Sigmoid colon (tissue), 7 donors: ENCODE data around the gene TBL3. TPM values are rescaled to one million over a fixed set of nuclear protein-coding genes. Genes with fewer than 3 reads are reported as not detected.

ENCODE experiments used
- DNase-seq: peaks from one replicate; pipeline ENCODE4 v3.0.0-alpha.2; 2019
- H3K27ac ChIP-seq, 4 donors: fragments of 200-600 bp; sonication (generic); one replicate each; pipeline ENCODE4 v1.5.1; 2016 to 2019; ENCODE audit warnings: mild to moderate bottlenecking in 1 of 4
- H3K27me3 ChIP-seq, 3 donors: fragments of 200-600 bp; sonication (generic); one replicate each; pipeline ENCODE4 v1.5.1; 2019; ENCODE audit warnings: mild to moderate bottlenecking in 1 of 3
- H3K36me3 ChIP-seq, 4 donors: fragments of 200-600 bp; sonication (generic); one replicate each; pipeline ENCODE4 v1.5.1; 2016 to 2019
- H3K4me1 ChIP-seq, 4 donors: fragments of 200-600 bp; sonication (generic); one replicate each; pipeline ENCODE4 v1.5.1; 2017 to 2019
- H3K4me3 ChIP-seq, 4 donors: fragments of 200-600 bp; sonication (generic); one replicate each; pipeline ENCODE4 v1.5.1; 2017 to 2019; ENCODE audit warnings: mild to moderate bottlenecking in 2 of 4, moderate library complexity in 1 of 4
- H3K9me3 ChIP-seq, 4 donors: fragments of 200-600 bp in 3 of 4; sonication (generic) in 3 of 4; one replicate each; pipeline versions ENCODE4 v1.5.1 to v1.6.1; 2013 to 2019
- EP300 ChIP-seq, 4 donors: sonication (generic); formaldehyde crosslinking; IDR thresholded peaks; one replicate each; pipeline ENCODE4 v1.6.1; 2017; ENCODE audit warnings: antibody characterized with exemption in 4 of 4
- POLR2A ChIP-seq, 2 donors: fragments of 450-650 bp; IDR thresholded peaks; one replicate each; pipeline ENCODE4 v1.6.1; 2016; ENCODE audit warnings: antibody characterized with exemption in 2 of 2, mild to moderate bottlenecking in 2 of 2, moderate library complexity in 2 of 2
- POLR2AphosphoS5 ChIP-seq, 4 donors: sonication (generic); formaldehyde crosslinking; IDR thresholded peaks; one replicate each; pipeline ENCODE4 v1.6.1; 2017; ENCODE audit warnings: antibody characterized with exemption in 4 of 4
- WGBS, 2 donors: extraction: QIAGEN DNeasy Blood & Tissue Kit; methylation state at CpG; one replicate each; pipeline ENCODE4 v1.1.7; 2013; 5-methylcytosine and 5-hydroxymethylcytosine counted together
- intact Hi-C: fragments of 100-400 bp; cut with DNase I; formaldehyde crosslinking; loops from one replicate; pipeline ENCODE4 v1.15.1; 2023
- polyA plus RNA-seq, 3 donors: library from polyadenylated mRNA; stranded (reverse); fragments of 200-250 nt; gene quantifications; one replicate each; pipeline ENCODE4 v1.2.3, GENCODE V29; 2013
- total RNA-seq, 4 donors: library from RNA; depleted of rRNA; stranded (reverse); fragments of >200 nt; gene quantifications; one replicate each; pipeline ENCODE4 v1.1.0, GENCODE V29; 2016
- TF ChIP-seq, protein P1 (sequence below), 4 experiments: fragments of 450-650 bp in 3 of 4; fragments of 200-600 bp in 1 of 4; IDR thresholded peaks; one replicate each; pipeline ENCODE4 v1.5.1; 2016 to 2019; ENCODE audit warnings: antibody characterized with exemption in 4 of 4, mild to moderate bottlenecking in 3 of 4, moderate library complexity in 2 of 4
- donor health status: healthy with polysubstance abuse.
- donor health status: Bipolar disorder and iron deficiency.
- donor health status: healthy.

Gene TBL3
- total and polyA plus RNA-seq, 7 donors = 14.3 to 37.4 (median 25.4) TPM

DNA sequence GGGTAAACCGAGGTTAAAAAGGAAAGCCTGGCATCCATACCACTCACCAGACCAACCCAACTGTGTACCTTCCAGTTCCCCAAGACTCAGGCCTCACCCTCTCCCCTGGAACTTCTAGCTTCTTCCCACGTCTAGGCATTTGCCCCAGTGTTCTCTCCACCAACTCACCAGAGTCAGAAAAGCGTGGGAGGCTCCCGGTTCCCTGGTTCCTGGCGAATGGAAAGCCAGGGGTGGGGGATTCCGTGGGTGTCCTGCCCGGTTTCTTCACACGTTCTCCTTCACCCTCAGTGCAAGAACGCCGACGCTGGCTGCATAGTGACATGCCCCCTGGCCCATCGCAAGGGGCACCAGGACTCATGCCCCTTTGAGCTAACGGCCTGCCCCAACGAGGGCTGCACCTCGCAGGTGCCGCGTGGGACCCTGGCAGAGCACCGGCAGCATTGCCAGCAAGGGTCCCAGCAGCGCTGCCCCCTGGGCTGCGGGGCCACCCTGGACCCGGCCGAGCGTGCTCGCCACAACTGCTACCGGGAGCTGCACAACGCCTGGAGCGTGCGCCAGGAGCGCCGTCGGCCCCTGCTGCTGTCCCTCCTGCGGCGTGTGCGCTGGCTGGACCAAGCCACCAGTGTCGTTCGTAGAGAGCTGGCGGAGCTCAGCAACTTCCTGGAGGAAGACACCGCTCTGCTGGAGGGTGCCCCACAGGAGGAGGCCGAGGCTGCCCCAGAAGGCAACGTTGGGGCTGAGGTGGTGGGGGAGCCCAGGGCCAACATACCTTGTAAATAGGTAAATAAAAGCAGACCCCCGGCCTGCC is 3.5 kb upstream of the TBL3 start:
- intact Hi-C loops = no loop called here
- DNase-seq = no peak
- Histone ChIP-seq H3K9me3 (no peaks in the 10 kb centered on the region), H3K27ac (no peak overlapping the region), H3K4me1 (peaks cover 0 to 39% (median 34%) of the 10 kb centered on the region in 4 donors), H3K27me3 (no peaks in the 10 kb centered on the region), H3K4me3 (no peak overlapping the region), H3K36me3 (peaks cover 0 to 4% (median 0%) of the 10 kb centered on the region in 4 donors)
- WGBS, 2 donors = 92 to 94% methylated on average over 41 of the region's 41 CpGs
- TF ChIP-seq POLR2A (IDR thresholded peaks at IDR 0.05) = no peak
- no peak for TF ChIP-seq POLR2AphosphoS5 (IDR thresholded peaks at IDR 0.05)
- TF ChIP-seq, protein P1, sequence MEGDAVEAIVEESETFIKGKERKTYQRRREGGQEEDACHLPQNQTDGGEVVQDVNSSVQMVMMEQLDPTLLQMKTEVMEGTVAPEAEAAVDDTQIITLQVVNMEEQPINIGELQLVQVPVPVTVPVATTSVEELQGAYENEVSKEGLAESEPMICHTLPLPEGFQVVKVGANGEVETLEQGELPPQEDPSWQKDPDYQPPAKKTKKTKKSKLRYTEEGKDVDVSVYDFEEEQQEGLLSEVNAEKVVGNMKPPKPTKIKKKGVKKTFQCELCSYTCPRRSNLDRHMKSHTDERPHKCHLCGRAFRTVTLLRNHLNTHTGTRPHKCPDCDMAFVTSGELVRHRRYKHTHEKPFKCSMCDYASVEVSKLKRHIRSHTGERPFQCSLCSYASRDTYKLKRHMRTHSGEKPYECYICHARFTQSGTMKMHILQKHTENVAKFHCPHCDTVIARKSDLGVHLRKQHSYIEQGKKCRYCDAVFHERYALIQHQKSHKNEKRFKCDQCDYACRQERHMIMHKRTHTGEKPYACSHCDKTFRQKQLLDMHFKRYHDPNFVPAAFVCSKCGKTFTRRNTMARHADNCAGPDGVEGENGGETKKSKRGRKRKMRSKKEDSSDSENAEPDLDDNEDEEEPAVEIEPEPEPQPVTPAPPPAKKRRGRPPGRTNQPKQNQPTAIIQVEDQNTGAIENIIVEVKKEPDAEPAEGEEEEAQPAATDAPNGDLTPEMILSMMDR (IDR thresholded peaks at IDR 0.05) = no peak
- TF ChIP-seq EP300 (IDR thresholded peaks at IDR 0.05) = no peak

DNA sequence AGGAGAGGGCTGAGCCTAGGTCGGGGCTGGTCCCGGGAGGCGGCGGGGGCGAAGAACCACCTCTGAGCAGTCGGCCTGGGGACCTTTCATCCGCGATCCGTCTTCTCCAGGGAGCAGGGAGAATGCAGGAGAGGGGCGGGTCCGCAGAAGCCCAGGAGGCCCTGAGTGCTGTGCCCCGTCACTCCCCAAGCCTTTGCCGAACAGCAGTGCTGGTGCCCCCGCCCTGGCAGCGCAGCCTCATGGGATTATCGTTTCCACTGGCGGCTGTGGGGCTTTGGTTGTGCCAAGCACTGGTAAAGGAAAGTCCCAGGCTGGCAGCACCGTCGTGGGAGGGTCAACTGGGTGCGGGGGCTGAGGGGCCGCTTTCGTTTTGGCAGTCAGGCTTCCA is 631 bp downstream of the TBL3 start:
- no peak for DNase-seq
- H3K9me3 ChIP-seq = no peaks in the 10 kb centered on the region
- peak overlapping the region; percentile 83 to 99 (median 92) for H3K4me3 ChIP-seq
- TF ChIP-seq EP300 (IDR thresholded peaks at IDR 0.05) (no peak), POLR2AphosphoS5 (IDR thresholded peaks at IDR 0.05) (no peak), POLR2A (IDR thresholded peaks at IDR 0.05) (no peak)
- TF ChIP-seq, protein P1 (IDR thresholded peaks at IDR 0.05) = no peak
- peaks cover 30 to 36% (median 34%) of the 10 kb centered on the region in 4 donors for H3K36me3 ChIP-seq
- intact Hi-C loops = no loop called here
- H3K4me1 ChIP-seq = peaks cover 0 to 25% (median 23%) of the 10 kb centered on the region in 4 donors
- H3K27ac ChIP-seq = peak overlapping the region in 3 of 4 donors; percentile 89 to 96 (median 92)
- H3K27me3 ChIP-seq = peaks cover 0 to 36% (median 21%) of the 10 kb centered on the region in 3 donors
- WGBS, 2 donors = 1 to 3% methylated on average over 22 of the region's 22 CpGs

DNA sequence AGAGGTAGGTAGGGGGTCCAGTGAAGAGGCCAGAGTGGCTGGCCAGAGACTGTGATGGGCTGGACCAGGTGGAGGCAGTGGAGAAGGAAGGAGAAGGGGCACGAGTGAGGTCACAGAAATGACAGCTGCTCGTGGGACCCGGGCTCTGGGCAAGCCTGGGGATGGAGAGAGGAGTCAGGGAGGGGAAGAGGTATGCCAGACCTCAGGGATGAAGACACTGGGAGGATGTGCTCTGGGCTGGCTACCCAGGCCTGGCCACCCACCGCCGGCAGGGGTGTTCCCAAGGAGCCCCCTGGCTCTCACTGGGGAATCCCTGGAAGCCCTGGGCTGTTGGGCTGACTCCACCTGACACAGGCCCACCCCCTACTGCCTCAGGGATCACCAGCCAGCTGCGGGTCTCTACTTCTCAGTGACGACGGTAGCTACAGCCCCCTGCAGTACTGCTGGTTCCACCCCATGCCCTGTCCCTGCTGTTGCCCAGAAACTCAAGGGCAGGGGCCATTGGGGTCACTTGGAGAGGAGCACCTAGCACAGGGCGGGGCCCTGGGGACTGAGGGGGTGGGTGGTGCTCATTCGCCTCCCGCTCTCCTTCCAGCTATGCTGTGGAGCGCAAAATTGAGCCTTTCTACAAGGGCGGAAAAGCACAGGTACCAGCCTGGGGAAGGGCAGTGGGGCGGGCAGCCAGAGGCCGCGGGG is 1.8 kb downstream of the TBL3 start:
- Histone ChIP-seq H3K4me3 (no peak overlapping the region), H3K9me3 (no peaks in the 10 kb centered on the region), H3K4me1 (peaks cover 0 to 25% (median 23%) of the 10 kb centered on the region in 4 donors), H3K36me3 (peaks cover 41 to 48% (median 45%) of the 10 kb centered on the region in 4 donors), H3K27ac (no peak overlapping the region), H3K27me3 (peaks cover 4 to 48% (median 32%) of the 10 kb centered on the region in 3 donors)
- no peak for DNase-seq
- intact Hi-C loops = no loop called here
- TF ChIP-seq EP300 (IDR thresholded peaks at IDR 0.05) = no peak
- TF ChIP-seq POLR2AphosphoS5 (IDR thresholded peaks at IDR 0.05) = no peak
- TF ChIP-seq, protein P1 (IDR thresholded peaks at IDR 0.05) = no peak
- no peak for TF ChIP-seq POLR2A (IDR thresholded peaks at IDR 0.05)
- WGBS, 2 donors = 92% methylated on average over 16 of the region's 16 CpGs

DNA sequence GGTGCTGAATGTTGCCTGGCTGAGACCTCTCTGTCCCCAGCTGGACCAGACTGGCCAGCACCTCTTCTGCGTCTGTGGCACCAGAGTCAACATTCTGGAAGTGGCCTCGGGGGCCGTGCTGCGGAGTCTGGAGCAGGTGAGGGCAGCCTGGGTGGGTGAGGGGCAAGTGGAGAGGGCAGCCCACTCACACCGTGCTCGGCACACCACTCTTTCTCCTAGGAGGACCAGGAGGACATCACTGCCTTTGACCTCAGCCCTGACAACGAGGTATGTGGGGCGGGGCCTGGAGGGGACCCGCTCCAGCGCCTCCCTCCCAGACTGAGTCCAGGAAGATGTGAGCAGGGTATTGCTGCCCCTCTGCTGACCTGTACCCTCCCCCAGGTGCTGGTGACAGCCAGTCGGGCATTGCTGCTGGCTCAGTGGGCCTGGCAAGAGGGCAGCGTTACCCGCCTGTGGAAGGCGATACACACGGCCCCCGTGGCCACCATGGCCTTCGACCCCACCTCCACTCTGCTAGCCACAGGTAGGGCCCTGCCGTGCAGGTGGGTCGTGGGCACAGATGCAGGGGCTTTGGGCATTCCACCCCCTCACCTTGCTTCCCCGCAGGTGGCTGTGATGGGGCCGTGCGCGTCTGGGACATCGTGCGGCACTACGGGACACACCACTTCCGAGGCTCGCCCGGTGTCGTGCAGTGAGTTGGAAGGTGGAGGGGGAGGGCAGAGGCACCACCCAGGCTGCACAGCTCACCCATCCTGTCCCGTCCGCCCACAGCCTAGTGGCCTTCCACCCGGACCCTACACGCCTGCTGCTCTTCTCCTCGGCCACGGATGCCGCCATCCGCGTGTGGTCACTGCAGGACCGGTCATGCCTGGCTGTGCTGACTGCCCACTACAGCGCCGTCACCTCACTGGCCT is 2.6 kb downstream of the TBL3 start:
- DNase-seq = no peak
- no peak overlapping the region for H3K4me3 ChIP-seq
- peaks cover 0 to 28% (median 26%) of the 10 kb centered on the region in 4 donors for H3K4me1 ChIP-seq
- intact Hi-C loops = no loop called here
- TF ChIP-seq, protein P1 (IDR thresholded peaks at IDR 0.05) = no peak
- TF ChIP-seq EP300 (IDR thresholded peaks at IDR 0.05) = no peak
- TF ChIP-seq POLR2A (IDR thresholded peaks at IDR 0.05) = no peak
- no peak for TF ChIP-seq POLR2AphosphoS5 (IDR thresholded peaks at IDR 0.05)
- H3K9me3 ChIP-seq = no peaks in the 10 kb centered on the region
- peaks cover 43 to 52% (median 45%) of the 10 kb centered on the region in 4 donors for H3K36me3 ChIP-seq
- H3K27me3 ChIP-seq = peaks cover 12 to 56% (median 40%) of the 10 kb centered on the region in 3 donors
- 95 to 96% methylated on average over 42 of the region's 42 CpGs for WGBS, 2 donors
- no peak overlapping the region for H3K27ac ChIP-seq
